Activated naive CD4-positive, alpha-beta T cell treated with anti-CD3 and anti-CD28 coated beads, Interleukin-2, amount 50 U/mL, for 24 hours (primary cell): ENCODE data around the gene RGS7.
"Not testable (repeated sequence)": the region's sequence is repeated elsewhere in the genome, so short reads cannot be mapped to it uniquely, and the experiment has no call there.

Experiments
- H3K27ac Mint-ChIP-seq: one replicate; pipeline ENCODE4 v1.8.0; 2021; ENCODE audit warnings: mild to moderate bottlenecking, mixed read lengths
- H3K27me3 Mint-ChIP-seq: one replicate; pipeline ENCODE4 v1.8.0; 2021; ENCODE audit warnings: mixed read lengths
- H3K36me3 Mint-ChIP-seq: one replicate; pipeline ENCODE4 v1.8.0; 2021; ENCODE audit warnings: mixed read lengths
- H3K4me1 Mint-ChIP-seq: one replicate; pipeline ENCODE4 v1.8.0; 2021; ENCODE audit warnings: mixed read lengths
- H3K4me3 Mint-ChIP-seq: one replicate; pipeline ENCODE4 v1.8.0; 2021; ENCODE audit warnings: mild to moderate bottlenecking, mixed read lengths
- H3K9me3 Mint-ChIP-seq: one replicate; pipeline ENCODE4 v1.8.0; 2021; ENCODE audit warnings: mixed read lengths

RGS7 gene

DNA sequence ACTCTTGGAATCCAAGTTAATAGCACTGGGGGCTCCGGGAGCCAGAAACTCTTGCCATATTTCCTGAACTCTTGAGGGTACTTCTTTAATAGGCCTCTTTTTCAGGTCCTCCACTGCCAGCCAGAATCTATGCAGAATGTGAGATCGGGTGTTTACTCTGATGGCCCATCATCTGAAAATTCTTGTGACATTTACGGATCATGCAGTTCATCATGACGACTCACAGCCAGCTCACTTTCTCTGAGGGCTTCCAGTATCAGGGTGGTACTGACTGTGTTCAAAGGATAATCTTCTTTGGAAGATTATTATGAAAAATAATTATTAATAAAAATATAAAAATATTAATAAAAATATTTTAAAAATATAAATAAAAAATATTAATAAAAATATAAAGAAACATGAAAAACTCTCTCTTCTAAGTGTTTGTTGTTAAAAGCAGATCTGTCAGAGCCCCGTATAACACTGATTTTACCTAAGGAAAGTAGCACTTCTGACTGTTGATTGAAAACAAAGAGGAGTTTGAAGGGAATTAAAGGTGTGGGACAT lies 550.7 kb downstream of the RGS7 start:
- H3K4me3 Mint-ChIP-seq, result no peak overlapping the region
- no peaks in the 10 kb centered on the region for H3K9me3 Mint-ChIP-seq

GRCh38 chr1:240804475-240804874 lies 552.5 kb downstream of the RGS7 start:
- Mint-ChIP-seq H3K27me3 (no peaks in the 10 kb centered on the region), H3K4me3 (no peak overlapping the region), H3K4me1 (no peaks in the 10 kb centered on the region), H3K9me3 (no peaks in the 10 kb centered on the region), H3K36me3 (no peaks in the 10 kb centered on the region), H3K27ac (no peak overlapping the region)

More for the DNA sequence above, 550.7 kb downstream of the RGS7 start:
- H3K27me3 Mint-ChIP-seq, result no peaks in the 10 kb centered on the region
- H3K4me1 Mint-ChIP-seq, result no peaks in the 10 kb centered on the region
- H3K36me3 Mint-ChIP-seq, result no peaks in the 10 kb centered on the region
- no peak overlapping the region for H3K27ac Mint-ChIP-seq

- H3K4me1 Mint-ChIP-seq, result no peaks in the 10 kb centered on the region
- H3K27me3 Mint-ChIP-seq, result no peaks in the 10 kb centered on the region
- H3K9me3 Mint-ChIP-seq, result no peaks in the 10 kb centered on the region
- no peaks in the 10 kb centered on the region for H3K36me3 Mint-ChIP-seq
- no peak overlapping the region for H3K4me3 Mint-ChIP-seq
- no peak overlapping the region for H3K27ac Mint-ChIP-seq
Observed at GRCh38 chr1:240803151-240803550, 553.9 kb downstream of the RGS7 start.

DNA sequence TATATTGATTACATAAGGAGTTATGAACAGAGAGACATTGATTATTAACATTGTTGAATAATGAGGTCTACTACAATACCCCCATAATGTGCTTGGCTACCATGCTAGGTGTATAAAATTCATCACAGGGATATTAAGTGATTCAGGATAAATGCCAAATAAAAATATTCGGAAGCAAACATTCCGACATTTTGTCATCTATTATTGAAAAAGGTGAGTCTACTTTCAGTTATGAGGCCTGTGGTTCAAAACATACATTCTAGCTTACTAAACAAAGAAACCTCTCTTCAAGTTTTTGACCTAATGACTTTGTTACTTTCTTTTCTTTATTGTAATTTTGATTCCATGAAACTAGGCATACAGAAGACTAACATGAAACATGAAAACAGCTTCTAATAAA lies 554.7 kb downstream of the RGS7 start:
- no peaks in the 10 kb centered on the region for H3K36me3 Mint-ChIP-seq
- H3K27me3 Mint-ChIP-seq, result no peaks in the 10 kb centered on the region
- no peaks in the 10 kb centered on the region for H3K4me1 Mint-ChIP-seq
- H3K9me3 Mint-ChIP-seq, result no peaks in the 10 kb centered on the region
- H3K4me3 Mint-ChIP-seq, result no peak overlapping the region
- no peak overlapping the region for H3K27ac Mint-ChIP-seq

- Mint-ChIP-seq H3K9me3 (no peaks in the 10 kb centered on the region), H3K4me3 (no peak overlapping the region), H3K27ac (no peak overlapping the region), H3K27me3 (no peaks in the 10 kb centered on the region), H3K4me1 (no peaks in the 10 kb centered on the region), H3K36me3 (no peaks in the 10 kb centered on the region)
Observed at GRCh38 chr1:240801442-240801841, 555.6 kb downstream of the RGS7 start.

- Mint-ChIP-seq H3K27me3 (no peaks in the 10 kb centered on the region), H3K4me3 (no peak overlapping the region), H3K36me3 (no peaks in the 10 kb centered on the region), H3K4me1 (no peaks in the 10 kb centered on the region), H3K9me3 (no peaks in the 10 kb centered on the region), H3K27ac (no peak overlapping the region)
Observed at GRCh38 chr1:240800291-240800690, 556.7 kb downstream of the RGS7 start.

- Mint-ChIP-seq H3K9me3 (no peaks in the 10 kb centered on the region), H3K27ac (no peak overlapping the region), H3K27me3 (peaks cover 2% of the 10 kb centered on the region), H3K4me3 (no peak overlapping the region), H3K4me1 (no peaks in the 10 kb centered on the region), H3K36me3 (no peaks in the 10 kb centered on the region)
Observed at GRCh38 chr1:240797050-240797449, 560.0 kb downstream of the RGS7 start.

GRCh38 chr1:240794046-240794843 lies 562.8 kb downstream of the RGS7 start:
- H3K9me3 Mint-ChIP-seq, result no peaks in the 10 kb centered on the region
- peaks cover 2% of the 10 kb centered on the region for H3K27me3 Mint-ChIP-seq
- no peak overlapping the region for H3K27ac Mint-ChIP-seq
- H3K36me3 Mint-ChIP-seq, result no peaks in the 10 kb centered on the region
- H3K4me1 Mint-ChIP-seq, result no peaks in the 10 kb centered on the region
- no peak overlapping the region for H3K4me3 Mint-ChIP-seq

DNA sequence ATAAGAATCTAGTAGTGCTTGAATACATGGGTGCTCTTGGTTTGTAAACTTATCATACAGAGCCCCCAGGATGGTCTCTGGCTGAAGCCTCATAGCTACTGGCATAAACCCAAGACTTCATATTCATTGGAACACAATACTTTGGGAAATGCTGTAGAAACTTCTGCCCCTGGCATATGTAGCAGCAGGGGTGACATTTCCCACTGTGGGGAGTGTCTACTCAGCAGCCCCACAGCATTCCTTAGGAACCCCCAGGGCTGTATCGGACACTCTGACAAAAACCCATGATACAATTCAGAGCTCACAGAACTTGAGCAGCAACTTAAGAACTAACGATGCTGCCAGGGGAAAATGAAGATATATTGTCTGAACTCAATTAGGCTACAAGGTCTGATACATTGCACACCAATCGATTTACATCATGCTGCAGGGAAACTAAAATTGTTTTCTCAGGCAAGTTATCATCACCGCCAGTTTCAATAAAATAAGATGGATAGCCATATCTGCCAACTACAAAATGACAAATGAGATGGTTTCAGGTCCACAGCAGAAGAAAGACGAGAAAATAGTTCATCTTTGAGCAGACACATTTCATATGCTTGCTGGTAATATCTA lies 564.0 kb downstream of the RGS7 start:
- Mint-ChIP-seq H3K27ac (no peak overlapping the region), H3K4me3 (no peak overlapping the region), H3K9me3 (no peaks in the 10 kb centered on the region), H3K4me1 (no peaks in the 10 kb centered on the region), H3K36me3 (no peaks in the 10 kb centered on the region), H3K27me3 (peaks cover 2% of the 10 kb centered on the region)

GRCh38 chr1:240790856-240791255 lies 566.1 kb downstream of the RGS7 start:
- no peak overlapping the region for H3K4me3 Mint-ChIP-seq
- no peak overlapping the region for H3K27ac Mint-ChIP-seq

GRCh38 chr1:240786880-240787279 lies 570.1 kb downstream of the RGS7 start:
- no peaks in the 10 kb centered on the region for H3K4me1 Mint-ChIP-seq
- H3K4me3 Mint-ChIP-seq, result no peak overlapping the region
- no peak overlapping the region for H3K27ac Mint-ChIP-seq
- H3K9me3 Mint-ChIP-seq, result no peaks in the 10 kb centered on the region
- no peaks in the 10 kb centered on the region for H3K36me3 Mint-ChIP-seq
- H3K27me3 Mint-ChIP-seq, result no peaks in the 10 kb centered on the region

More at GRCh38 chr1:240790856-240791255, 566.1 kb downstream of the RGS7 start:
- Mint-ChIP-seq H3K4me1 (no peaks in the 10 kb centered on the region), H3K36me3 (no peaks in the 10 kb centered on the region), H3K27me3 (peaks cover 2% of the 10 kb centered on the region), H3K9me3 (no peaks in the 10 kb centered on the region)

GRCh38 chr1:240784776-240785175 lies 572.2 kb downstream of the RGS7 start:
- no peak overlapping the region for H3K4me3 Mint-ChIP-seq
- no peaks in the 10 kb centered on the region for H3K4me1 Mint-ChIP-seq
- H3K27ac Mint-ChIP-seq, result no peak overlapping the region
- H3K36me3 Mint-ChIP-seq, result no peaks in the 10 kb centered on the region
- no peaks in the 10 kb centered on the region for H3K9me3 Mint-ChIP-seq
- no peaks in the 10 kb centered on the region for H3K27me3 Mint-ChIP-seq

GRCh38 chr1:240783728-240784137 lies 573.3 kb downstream of the RGS7 start:
- H3K4me1 Mint-ChIP-seq, H3K4me3 Mint-ChIP-seq, H3K27me3 Mint-ChIP-seq, H3K36me3 Mint-ChIP-seq, H3K9me3 Mint-ChIP-seq, H3K27ac Mint-ChIP-seq: not testable (repeated sequence)

DNA sequence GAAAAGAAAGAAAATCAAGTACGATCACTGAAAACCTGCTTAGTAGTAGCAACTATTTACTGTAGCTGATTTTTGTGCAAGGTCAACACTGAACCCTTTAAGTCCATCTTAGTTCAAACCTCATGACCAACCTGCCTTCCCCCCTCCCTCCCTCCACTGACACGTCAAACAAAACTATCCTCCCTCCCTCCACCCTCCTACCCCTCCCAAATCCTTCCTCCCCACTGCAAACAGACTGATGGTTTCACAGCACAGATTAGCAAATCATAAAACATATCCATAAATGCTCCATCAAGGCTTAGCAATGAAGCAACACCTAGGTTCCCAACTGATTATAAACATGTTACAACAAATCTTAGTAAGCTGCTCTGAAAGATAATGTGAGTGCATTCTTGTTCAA lies 580.8 kb downstream of the RGS7 start:
- H3K4me3 Mint-ChIP-seq, result no peak overlapping the region
- H3K27ac Mint-ChIP-seq, result no peak overlapping the region
- no peaks in the 10 kb centered on the region for H3K27me3 Mint-ChIP-seq
- H3K36me3 Mint-ChIP-seq, result no peaks in the 10 kb centered on the region
- H3K4me1 Mint-ChIP-seq, result no peaks in the 10 kb centered on the region
- no peaks in the 10 kb centered on the region for H3K9me3 Mint-ChIP-seq

DNA sequence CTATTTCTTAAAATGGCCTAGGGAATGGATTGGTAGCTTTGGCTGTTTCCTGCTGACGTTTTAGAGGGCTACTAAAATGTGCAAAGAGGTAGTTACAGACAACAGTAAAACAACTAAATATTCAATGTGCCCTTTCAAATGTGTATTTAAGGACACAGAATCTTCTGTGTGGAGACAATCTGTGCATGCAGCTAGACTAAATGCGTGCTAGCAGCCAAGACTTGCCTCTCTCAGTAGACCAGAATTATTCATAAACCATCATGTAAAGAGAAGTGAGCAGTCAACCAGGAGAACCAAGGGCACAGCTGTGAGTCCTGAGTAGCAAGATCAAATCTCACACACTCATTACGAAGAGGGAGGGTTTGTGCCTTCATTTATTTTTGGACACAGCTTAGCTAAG lies 584.9 kb downstream of the RGS7 start:
- Mint-ChIP-seq H3K36me3 (no peaks in the 10 kb centered on the region), H3K4me1 (no peaks in the 10 kb centered on the region), H3K9me3 (peaks cover 3% of the 10 kb centered on the region), H3K27me3 (no peaks in the 10 kb centered on the region), H3K4me3 (no peak overlapping the region), H3K27ac (no peak overlapping the region)

DNA sequence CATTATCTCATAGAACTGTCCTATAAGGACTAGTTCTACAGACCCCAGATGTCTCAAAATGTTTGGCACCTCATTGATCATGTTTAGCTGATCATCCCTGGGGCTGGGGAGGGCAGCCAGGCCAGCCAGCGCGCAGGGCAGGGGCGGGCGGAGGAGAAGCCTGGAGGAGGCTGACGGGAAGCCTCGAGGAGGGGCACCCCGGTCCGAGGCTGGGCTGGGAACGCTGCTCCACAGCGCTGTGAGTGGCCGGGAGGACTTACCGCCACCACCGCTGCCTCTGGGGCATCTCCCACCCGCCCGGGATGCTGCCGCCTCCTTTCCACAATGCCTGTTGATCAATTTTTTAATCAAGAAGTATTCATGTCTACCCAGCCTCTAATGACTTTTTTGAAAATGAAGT lies 585.6 kb downstream of the RGS7 start:
- Mint-ChIP-seq H3K36me3 (no peaks in the 10 kb centered on the region), H3K27me3 (no peaks in the 10 kb centered on the region), H3K4me1 (no peaks in the 10 kb centered on the region), H3K4me3 (no peak overlapping the region), H3K27ac (no peak overlapping the region), H3K9me3 (peaks cover 3% of the 10 kb centered on the region)
